ENCODE measurements around the gene BRCA2.
A peak's percentile ranks its signal among the peaks of the same experiment; 100 is the strongest.
"Not testable (repeated sequence)": the region's sequence is repeated elsewhere in the genome, so short reads cannot be mapped to it uniquely, and the experiment has no call there.

The BRCA2 gene

DNA sequence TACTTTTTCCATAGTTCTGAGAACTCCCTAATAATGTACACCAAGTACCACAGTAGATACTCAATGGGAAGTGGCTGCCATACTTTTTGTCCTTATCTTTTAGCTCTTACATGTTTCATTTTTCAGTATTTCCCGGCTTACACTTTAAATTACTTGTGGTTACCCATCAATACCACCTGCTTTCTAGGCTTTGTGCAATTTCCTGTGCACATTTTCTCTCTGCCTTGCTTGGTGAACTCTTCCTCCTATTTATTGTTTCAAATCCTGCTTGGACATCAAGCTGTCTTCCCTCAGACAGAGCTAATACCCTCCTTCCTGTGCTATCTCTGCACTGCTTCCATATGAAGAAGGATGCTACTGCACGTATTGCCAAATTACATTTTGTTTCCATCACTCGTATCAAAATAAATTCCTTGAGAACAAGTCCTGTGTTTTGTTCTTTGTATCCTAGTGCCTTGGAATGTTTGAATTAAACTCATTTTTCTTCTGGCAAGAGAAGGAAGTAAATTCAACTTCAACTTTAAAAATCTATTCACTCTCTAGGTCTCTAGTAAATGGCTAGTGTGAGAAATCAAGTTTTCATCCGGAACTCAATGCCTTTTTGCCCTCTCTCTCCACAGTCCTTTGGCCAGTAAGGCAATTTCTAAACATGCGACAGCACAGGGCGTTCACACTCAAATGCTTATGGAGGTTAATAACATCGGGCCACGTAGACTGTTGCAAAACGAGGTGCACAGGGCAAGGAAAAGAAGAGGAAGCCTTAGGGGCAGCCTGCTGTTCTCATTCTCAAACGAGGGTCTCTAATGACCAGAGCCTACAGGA is 5.8 kb upstream of the BRCA2 start:
- no peak for DNase-seq (ENCODE audit: low read depth in 3 of 3)

DNA sequence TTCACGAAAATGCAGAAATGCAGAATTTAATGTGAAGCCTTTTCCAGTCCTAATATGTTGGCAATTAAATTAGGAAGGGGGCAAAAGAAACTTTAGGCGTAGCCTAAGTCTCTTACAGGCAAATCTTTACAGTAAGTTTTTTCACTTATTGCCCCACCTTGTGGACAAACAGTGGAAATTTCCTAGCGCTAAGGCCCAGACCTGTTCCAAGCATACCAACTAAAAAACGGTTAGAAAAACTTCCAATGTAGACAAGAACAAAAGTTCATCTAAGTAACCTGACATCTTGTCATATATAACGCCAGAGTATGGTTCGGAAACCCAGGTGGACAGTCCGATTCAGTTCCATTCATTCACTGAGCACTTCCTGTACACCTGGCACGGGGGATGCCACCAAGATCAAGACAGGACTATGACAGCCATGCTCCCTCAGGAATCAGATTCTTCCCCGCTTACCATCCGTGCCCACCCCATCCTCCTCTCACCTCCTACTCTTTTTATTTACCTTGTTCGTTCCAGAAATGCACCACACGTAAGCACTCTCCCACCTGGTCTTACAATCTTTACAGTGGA is 5.1 kb upstream of the BRCA2 start:
- no peak for DNase-seq (ENCODE audit: low read depth in 3 of 3)

DNA sequence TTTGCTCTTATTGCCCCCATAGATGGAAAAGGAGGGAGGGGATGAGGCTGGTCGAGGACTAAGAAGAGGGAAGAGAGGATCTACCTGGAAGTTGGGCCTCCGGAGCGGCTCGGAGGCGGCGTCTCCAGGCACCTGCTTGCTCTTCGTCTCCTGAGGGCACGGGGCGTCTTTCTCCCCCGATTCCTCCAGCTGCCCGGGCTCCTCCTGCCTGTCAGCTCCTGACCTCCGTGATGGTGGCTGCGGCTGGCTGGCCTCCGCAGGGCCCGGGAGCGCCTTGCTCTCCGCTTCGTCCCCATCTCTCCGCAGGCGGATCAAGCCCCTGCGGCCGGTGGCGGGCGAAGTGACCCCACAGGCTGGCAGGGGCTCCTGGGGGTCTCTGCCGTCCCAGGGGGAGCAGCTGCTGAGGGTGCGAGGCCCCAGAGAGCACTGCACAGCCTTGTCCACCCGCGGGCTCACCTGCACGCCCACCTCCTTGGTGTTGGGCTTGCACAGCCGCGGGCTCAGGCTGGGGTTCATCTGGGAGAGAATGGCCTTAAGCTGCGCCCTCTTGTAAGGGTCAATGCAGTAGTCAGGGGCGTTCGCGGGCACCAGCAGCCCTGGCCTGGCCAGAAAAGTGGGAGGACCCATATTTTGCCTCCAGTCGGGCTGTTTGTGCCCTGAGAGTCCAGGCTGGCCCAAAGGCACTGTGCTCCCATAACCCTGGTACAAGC is 4.0 kb upstream of the BRCA2 start:
- DNase-seq (ENCODE audit: low read depth in 3 of 3): no peak

DNA sequence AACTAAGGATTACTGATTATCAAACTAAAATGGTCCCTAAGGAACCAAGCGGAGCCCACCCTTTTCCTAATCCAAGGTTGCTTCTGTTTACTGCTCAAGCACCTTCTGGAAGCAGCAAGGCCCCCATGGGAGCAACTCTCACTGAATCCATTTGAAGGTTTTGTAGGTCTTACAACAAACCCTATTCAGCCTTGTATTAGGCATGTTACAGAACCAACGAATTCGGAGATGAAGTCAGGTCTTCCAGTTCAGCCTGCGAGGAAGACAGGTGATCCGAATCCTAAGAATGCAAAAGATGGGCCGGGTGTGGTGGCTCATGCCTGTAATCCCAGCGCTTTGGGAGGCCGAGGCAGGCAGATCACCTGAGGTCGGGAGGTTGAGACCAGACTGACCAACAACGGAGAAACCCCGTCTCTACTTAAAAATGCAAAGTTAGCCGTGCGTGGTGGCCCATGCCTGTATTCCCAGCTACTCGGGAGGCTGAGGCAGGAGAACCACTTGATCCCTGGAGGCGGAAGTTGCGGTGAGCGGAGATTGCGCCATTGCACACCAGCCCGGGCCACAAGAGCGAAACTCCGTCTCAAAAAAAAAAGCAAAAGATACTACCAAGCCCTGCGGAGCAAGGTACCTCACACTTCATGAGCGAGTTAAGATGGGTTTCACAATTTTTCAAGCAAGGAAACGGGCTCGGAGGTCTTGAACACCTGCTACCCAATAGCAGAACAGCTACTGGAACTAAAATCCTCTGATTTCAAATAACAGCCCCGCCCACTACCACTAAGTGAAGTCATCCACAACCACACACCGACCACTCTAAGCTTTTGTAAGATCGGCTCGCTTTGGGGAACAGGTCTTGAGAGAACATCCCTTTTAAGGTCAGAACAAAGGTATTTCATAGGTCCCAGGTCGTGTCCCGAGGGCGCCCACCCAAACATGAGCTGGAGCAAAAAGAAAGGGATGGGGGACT is 754 bp upstream of the BRCA2 start:
- peak; percentile 17 to 47 (median 26) for DNase-seq (ENCODE audit: low read depth in 3 of 3)

DNA sequence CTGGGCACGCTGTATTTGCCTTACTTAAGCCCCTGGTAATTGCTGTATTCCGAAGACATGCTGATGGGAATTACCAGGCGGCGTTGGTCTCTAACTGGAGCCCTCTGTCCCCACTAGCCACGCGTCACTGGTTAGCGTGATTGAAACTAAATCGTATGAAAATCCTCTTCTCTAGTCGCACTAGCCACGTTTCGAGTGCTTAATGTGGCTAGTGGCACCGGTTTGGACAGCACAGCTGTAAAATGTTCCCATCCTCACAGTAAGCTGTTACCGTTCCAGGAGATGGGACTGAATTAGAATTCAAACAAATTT is 676 bp downstream of the BRCA2 start:
- DNase-seq (ENCODE audit: low read depth in 3 of 3): no peak

DNA sequence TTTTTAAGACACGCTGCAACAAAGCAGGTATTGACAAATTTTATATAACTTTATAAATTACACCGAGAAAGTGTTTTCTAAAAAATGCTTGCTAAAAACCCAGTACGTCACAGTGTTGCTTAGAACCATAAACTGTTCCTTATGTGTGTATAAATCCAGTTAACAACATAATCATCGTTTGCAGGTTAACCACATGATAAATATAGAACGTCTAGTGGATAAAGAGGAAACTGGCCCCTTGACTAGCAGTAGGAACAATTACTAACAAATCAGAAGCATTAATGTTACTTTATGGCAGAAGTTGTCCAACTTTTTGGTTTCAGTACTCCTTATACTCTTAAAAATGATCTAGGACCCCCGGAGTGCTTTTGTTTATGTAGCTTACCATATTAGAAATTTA is 1.2 kb downstream of the BRCA2 start:
- DNase-seq (ENCODE audit: low read depth in 3 of 3): no peak

DNA sequence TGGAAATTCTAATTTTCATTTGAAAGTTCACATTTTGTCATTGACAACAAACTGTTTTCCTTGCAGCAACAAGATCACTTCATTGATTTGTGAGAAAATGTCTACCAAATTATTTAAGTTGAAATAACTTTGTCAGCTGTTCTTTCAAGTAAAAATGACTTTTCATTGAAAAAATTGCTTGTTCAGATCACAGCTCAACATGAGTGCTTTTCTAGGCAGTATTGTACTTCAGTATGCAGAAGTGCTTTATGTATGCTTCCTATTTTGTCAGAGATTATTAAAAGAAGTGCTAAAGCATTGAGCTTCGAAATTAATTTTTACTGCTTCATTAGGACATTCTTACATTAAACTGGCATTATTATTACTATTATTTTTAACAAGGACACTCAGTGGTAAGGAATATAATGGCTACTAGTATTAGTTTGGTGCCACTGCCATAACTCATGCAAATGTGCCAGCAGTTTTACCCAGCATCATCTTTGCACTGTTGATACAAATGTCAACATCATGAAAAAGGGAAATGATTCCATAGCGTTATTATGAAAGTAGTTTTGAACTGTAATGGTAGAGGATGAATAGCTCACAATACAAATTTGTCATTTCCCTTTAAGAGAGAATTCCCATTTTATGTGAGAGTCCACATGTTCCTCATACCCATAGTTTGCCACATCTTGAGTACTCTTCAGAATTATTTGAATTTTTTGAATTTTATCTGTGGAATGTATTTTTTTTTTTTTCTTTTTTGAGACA is 2.6 kb downstream of the BRCA2 start:
- no peak for DNase-seq (ENCODE audit: low read depth in 3 of 3)

DNA sequence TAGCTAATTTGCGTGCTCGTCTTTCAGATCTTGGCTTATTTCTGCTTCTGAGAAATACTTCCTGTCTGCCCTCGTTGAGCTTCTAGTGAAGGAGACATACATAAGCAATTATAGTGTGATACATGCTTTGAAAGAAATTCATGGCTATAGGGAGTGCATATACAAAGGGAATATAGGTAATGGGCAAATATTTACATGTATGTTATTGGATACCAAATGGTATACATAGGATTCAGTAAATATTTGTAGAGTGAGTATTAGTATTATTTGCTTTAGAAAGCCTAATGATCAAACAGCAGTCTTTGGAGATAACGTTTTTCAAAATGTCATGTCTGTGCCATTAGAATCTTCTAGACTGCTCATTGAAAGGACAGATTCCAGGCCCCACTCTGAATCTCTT is 5.2 kb downstream of the BRCA2 start:
- no peak for DNase-seq (ENCODE audit: low read depth in 3 of 3)

DNA sequence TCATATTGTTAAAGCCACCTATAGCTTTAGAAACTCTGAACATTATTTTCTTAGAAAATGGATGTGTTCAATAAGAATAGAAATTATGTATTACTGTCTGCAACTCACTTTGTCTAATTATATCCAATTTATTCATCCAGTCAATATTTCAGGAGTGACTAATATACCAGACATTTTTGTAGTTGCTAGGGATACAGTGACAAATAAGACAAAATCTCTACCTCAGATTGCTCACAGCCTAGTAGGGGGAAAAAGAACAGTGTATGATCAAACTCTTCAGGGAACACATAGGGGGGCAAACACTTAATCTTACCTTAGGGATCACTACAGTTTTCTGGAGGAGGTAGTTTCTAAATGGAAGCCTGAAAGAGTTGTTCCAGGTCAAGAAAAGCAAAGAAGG is 8.6 kb downstream of the BRCA2 start:
- DNase-seq (ENCODE audit: low read depth in 3 of 3): no peak

DNA sequence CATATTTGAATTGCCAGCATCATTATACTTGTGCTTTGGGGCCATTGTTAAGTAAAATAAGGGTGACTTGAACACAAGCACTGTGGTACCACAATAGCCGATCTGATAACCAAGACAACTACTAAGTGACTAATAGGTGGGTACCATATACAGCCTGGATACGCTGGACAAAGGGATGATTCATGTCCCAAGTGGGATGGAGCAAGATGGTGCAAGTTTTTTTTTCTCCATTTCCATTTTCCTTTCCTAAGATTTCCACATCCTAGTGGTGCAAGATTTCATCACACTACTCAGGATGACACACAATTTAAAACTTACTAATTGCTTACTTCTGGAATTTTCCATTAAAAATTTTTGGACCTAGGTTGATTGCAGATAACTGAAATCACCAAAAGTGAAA is 15.1 kb downstream of the BRCA2 start:
- DNase-seq (ENCODE audit: low read depth in 3 of 3): no peak

DNA sequence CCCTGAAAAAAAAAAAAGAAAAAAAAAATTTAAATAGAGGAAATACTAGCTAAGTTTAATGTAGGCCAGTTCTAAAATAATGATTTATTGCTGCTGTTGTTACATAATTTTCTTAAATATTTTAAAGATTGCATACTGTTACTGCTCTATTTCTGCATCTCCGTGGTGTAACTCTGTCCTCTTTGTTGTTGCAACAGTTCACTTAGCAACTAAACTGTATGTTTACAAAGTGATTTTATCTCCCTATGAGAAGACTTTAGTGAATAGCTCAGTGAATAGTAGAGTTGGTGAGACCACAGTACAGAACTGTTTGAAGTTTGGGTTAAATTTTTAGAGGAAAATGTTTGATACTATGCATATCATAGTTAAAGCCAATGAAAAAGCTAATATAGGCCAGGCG is 19.4 kb downstream of the BRCA2 start:
- no peak for DNase-seq (ENCODE audit: low read depth in 3 of 3)

DNA sequence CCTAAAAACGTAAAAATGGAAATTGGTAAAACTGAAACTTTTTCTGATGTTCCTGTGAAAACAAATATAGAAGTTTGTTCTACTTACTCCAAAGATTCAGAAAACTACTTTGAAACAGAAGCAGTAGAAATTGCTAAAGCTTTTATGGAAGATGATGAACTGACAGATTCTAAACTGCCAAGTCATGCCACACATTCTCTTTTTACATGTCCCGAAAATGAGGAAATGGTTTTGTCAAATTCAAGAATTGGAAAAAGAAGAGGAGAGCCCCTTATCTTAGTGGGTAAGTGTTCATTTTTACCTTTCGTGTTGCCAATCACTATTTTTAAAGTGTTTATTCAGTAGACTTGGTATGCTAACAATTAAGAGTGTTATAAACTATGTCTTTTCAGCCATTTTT is 25.6 kb downstream of the BRCA2 start:
- no peak for DNase-seq (ENCODE audit: low read depth in 3 of 3)

DNA sequence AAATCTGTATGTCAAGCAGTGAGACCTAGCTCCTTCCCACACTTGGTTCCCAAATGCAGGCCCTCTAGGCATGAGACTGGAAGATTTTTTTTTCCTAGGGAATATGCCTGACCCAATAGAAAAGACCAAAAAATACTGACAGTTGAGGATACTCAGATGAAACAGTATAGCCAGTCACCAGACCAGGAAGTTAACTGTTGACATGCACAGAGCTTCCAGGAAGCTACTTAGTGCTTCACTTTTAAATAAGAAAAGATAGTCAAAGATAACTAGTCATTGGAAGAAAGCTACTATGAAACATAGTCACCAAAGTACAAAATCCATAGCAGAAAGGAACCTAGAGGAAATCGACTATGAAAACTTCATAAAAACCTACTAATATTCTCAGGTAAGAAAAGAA is 32.3 kb downstream of the BRCA2 start:
- no peak for DNase-seq (ENCODE audit: low read depth in 3 of 3)

DNA sequence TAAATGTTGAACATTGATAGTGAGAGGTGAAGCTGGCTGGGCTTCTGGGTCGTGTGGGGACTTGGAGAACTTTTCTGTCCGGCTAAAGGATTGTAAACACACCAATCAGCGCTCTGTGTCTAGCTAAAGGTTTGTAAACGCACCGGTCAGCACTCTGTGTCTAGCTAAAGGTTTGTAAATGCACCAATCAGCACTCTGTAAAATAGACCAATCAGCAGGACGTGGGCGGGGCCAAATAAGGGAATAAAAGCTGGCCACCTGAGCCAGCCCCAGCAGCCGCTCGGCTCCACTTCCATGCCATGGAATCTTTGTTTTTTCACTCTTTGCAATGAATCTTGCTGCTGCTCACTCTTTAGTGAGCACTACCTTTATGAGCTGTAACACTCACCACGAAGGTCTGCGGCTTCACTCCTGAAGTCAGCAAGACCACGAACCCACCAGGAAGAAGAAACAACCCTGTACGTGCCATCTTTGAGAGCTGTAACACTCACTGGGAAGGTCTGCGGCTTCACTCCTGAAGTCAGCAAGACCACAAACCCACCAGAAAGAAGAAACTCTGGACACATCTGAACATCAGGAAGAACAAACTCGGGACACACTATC is 35.6 kb downstream of the BRCA2 start:
- not testable (repeated sequence) for DNase-seq (ENCODE audit: low read depth in 3 of 3)

DNA sequence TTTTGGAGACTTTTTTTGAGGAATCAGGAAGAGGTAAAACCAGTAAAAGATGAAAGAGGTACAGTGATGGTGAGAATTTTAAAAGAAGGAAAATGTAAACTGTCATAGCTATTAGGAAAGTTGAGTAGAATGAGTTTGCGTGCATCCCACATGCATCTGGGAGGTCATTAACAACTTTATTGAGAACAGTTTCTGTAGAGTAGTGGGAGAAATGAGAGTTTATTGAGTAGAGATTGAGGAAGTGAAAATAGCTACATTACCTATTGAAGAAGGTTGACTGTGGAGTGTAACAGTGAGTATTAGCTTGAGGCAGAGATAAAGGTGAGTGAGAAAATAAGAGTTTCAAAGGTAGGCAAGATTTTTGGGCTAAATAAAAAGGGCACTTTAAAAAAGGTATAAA is 38.7 kb downstream of the BRCA2 start:
- no peak for DNase-seq (ENCODE audit: low read depth in 3 of 3)

DNA sequence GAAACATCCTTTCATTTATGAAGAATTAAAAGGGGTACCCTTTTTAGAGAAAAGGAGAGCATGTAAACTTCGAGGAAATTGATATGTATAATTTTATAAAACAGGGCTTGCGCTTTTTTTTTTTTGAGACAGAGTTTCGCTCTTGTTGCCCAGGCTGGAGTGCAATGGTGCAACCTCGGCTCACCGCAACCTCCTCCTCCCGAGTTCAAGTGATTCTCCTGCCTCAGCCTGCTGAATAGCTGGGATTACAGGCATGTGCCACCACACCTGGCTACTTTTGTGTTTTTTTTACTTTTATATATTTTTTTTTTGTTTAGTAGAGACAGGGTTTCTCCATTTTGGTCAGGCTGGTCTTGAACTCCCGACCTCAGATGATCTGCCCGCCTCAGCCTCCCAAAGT is 40.6 kb downstream of the BRCA2 start:
- DNase-seq (ENCODE audit: low read depth in 3 of 3): not testable (repeated sequence)

DNA sequence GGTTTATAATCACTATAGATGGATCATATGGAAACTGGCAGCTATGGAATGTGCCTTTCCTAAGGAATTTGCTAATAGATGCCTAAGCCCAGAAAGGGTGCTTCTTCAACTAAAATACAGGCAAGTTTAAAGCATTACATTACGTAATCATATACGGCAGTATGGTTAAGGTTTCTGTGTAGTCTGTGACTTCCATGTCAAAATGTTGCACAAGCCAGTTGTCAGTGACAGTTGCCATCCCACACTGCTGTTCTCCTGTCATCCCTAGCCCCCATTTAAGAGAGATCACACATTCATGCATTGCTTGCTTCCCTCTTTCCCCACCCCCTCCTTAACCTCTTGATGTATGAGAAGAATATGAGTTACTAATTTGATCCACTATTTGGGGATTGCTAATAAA is 47.3 kb downstream of the BRCA2 start:
- no peak for DNase-seq (ENCODE audit: low read depth in 3 of 3)

DNA sequence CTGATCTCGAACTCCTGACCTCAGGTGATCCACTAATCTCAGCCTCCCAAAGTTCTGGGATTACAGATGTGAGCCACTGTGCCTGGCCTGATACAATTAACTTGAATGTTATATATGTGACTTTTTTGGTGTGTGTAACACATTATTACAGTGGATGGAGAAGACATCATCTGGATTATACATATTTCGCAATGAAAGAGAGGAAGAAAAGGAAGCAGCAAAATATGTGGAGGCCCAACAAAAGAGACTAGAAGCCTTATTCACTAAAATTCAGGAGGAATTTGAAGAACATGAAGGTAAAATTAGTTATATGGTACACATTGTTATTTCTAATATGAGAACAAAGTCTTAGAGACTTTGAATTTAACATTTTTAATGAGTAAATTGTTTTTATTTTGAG is 55.5 kb downstream of the BRCA2 start:
- DNase-seq (ENCODE audit: low read depth in 3 of 3): no peak

DNA sequence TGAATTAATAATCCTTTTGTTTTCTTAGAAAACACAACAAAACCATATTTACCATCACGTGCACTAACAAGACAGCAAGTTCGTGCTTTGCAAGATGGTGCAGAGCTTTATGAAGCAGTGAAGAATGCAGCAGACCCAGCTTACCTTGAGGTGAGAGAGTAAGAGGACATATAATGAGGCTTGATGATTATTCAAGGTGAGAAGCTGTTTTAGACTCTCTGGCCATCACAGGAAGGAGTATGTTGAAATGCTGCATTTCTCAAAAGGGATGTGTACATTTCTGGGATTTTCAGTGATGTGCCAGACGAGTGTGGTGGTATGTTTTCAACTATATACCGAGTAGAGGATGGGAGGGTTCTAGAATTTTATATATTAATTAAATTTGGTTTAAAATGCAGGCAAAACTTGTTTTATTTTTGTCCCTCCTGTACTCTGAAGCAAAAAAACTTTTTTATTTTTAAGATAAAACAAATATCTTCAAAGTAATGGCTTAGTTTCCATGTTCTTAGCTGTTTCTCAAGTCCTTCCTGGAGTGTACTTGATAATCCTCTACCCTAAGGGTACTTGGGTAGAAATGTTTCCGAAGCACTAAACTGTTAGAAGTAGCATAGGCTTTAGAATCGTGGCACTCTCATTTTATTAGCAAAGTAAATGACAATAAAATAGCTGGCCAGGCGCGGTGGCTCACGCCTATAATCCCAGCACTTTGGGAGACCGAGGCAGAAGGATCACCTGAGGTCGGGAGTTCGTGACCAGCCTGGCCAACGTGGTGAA is 61.5 kb downstream of the BRCA2 start:
- no peak for DNase-seq (ENCODE audit: low read depth in 3 of 3)

DNA sequence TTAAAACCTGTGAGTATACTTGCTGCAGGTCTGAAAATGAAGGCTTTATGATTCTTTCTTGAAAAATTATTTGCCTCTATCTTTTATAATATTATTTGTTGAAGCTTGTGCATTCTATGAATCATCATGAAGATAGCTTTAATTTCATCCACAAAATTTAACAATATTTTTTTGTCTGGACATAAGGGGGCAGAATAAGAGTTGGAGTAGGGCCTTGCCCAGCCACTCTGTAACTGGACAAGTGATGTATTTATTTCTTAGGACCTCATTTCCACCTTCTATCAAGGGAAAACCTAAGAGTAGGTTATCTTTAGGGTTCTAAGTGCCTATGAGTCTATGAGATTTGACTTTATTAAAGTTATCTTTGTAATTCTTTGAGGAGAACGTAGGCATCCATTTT is 62.7 kb downstream of the BRCA2 start:
- DNase-seq (ENCODE audit: low read depth in 3 of 3): no peak
